SK-N-SH (cell line): ENCODE results near the gene CAPG. TPM values are rescaled to one million over a fixed set of nuclear protein-coding genes. Genes with fewer than 3 reads are reported as not detected.

Source experiments
- CTCF ChIA-PET: fragments of 300-600, 350-600 bp; formaldehyde crosslinking; extraction: SDS; loops from one replicate; lab custom pipeline; 2021; lab: Yijun Ruan, JAX
- POLR2A ChIA-PET: fragments of 350-600 bp; sonication (Branson Sonifier 250); formaldehyde crosslinking; extraction: SDS; loops from one replicate; lab custom pipeline; 2020; ENCODE audit warnings: antibody characterized with exemption, inconsistent platforms; lab: Yijun Ruan, JAX
- DNase-seq: peaks from one replicate; pipeline ENCODE4 v3.0.0; 2012
- H2AFZ ChIP-seq: fragments of 200-600 bp; sonication (generic); 2 replicates; pipeline ENCODE4 v1.8.1; 2016; ENCODE audit warnings: antibody characterized with exemption, mild to moderate bottlenecking, low read depth
- H3F3A ChIP-seq: fragments of 200-600 bp; sonication (generic); replicated peaks from 2 replicates; pipeline ENCODE3; 2016; ENCODE audit warnings: antibody characterized with exemption, mild to moderate bottlenecking; ENCODE audit not compliant: insufficient read depth
- H3K27ac ChIP-seq, 2 experiments: fragments of 200-500 bp in 1 of 2; fragments of 200-600 bp in 1 of 2; sonication (Bioruptor generic) in 1 of 2; sonication (generic), shearing (Covaris generic) in 1 of 2; 2 replicates each; pipeline versions ENCODE4 v1.5.1 to v1.6.1; 2014 to 2016; ENCODE audit warnings: low read depth in 2 of 2, inconsistent platforms in 1 of 2, low read length in 1 of 2, mild to moderate bottlenecking in 1 of 2, mixed read lengths in 1 of 2
- H3K27me3 ChIP-seq: fragments of 200-600 bp; sonication (generic), shearing (Covaris generic); 2 replicates; pipeline ENCODE4 v1.6.1; 2016; ENCODE audit warnings: mixed run types; ENCODE audit not compliant: insufficient read depth
- H3K36me3 ChIP-seq, 2 experiments: fragments of 200-500 bp in 1 of 2; fragments of 200-600 bp in 1 of 2; sonication (Bioruptor generic) in 1 of 2; sonication (generic) in 1 of 2; replicated peaks in 1 of 2; 2 replicates each; pipeline versions ENCODE3 to v1.5.1; 2014 to 2016; ENCODE audit warnings: low read length in 1 of 2, mild to moderate bottlenecking in 1 of 2; ENCODE audit not compliant: insufficient read depth in 2 of 2, control insufficient read depth in 1 of 2
- H3K4me1 ChIP-seq, 2 experiments: fragments of 200-500 bp in 1 of 2; fragments of 200-600 bp in 1 of 2; sonication (Bioruptor generic) in 1 of 2; sonication (generic), shearing (Covaris generic) in 1 of 2; 2 replicates each; pipeline versions ENCODE4 v1.5.1 to v1.6.1; 2014 to 2016; ENCODE audit warnings: low read depth in 1 of 2, low read length in 1 of 2, mixed run types in 1 of 2; ENCODE audit not compliant: insufficient read depth in 2 of 2, control insufficient read depth in 1 of 2
- H3K4me2 ChIP-seq: fragments of 200-600 bp; sonication (generic), shearing (Covaris generic); 2 replicates; pipeline ENCODE4 v1.6.1; 2017; ENCODE audit warnings: mixed run types
- H3K4me3 ChIP-seq, 2 experiments: fragments of 200-500 bp in 1 of 2; fragments of 200-600 bp in 1 of 2; sonication (Bioruptor generic) in 1 of 2; sonication (generic), shearing (Covaris generic) in 1 of 2; 2 replicates each; pipeline versions ENCODE4 v1.5.1 to v1.8.1; 2014 to 2016; ENCODE audit warnings: low read depth in 2 of 2, inconsistent platforms in 1 of 2, low read length in 1 of 2, mild to moderate bottlenecking in 1 of 2, mixed read lengths in 1 of 2, moderate library complexity in 1 of 2
- H3K79me2 ChIP-seq: fragments of 200-600 bp; sonication (generic); 2 replicates; pipeline ENCODE4 v1.8.1; 2017; ENCODE audit warnings: mild to moderate bottlenecking; ENCODE audit not compliant: insufficient read depth
- H3K9ac ChIP-seq: fragments of 200-600 bp; sonication (generic); 2 replicates; pipeline ENCODE4 v1.6.1; 2017; ENCODE audit warnings: mixed run types
- H3K9me2 ChIP-seq: fragments of 200-600 bp; sonication (generic); 2 replicates; pipeline ENCODE4 v1.6.1; 2017; ENCODE audit warnings: mixed run types
- H3K9me3 ChIP-seq: fragments of 200-600 bp; sonication (generic); 2 replicates; pipeline ENCODE4 v1.6.1; 2017; ENCODE audit warnings: mixed run types, mild to moderate bottlenecking, moderate library complexity
- H4K20me1 ChIP-seq: fragments of 200-600 bp; sonication (generic); 2 replicates; pipeline ENCODE4 v1.6.1; 2017; ENCODE audit warnings: mild to moderate bottlenecking, mixed run types; ENCODE audit not compliant: insufficient read depth
- ELF1 ChIP-seq: IDR thresholded peaks from 2 replicates; pipeline ENCODE4 v1.4.0; 2012
- EP300 ChIP-seq, 2 experiments: IDR thresholded peaks; 2 replicates each; pipeline versions ENCODE4 v1.4.0 to v1.6.1; 2012; ENCODE audit warnings: borderline replicate concordance in 1 of 2, low read depth in 1 of 2, low read length in 1 of 2
- EZH2phosphoT487 ChIP-seq: fragments of 200-600 bp; sonication (generic); IDR thresholded peaks from 2 replicates; pipeline ENCODE4 v1.6.1; 2017; ENCODE audit warnings: low read depth, mixed run types, mild to moderate bottlenecking, antibody characterized with exemption, moderate library complexity, borderline replicate concordance
- GABPA ChIP-seq: IDR thresholded peaks from 2 replicates; pipeline ENCODE4 v1.4.0; 2012; ENCODE audit warnings: low read depth, mild to moderate bottlenecking
- JUND ChIP-seq: IDR thresholded peaks from 2 replicates; pipeline ENCODE4 v1.4.0; 2012
- MXI1 ChIP-seq: IDR thresholded peaks from 2 replicates; pipeline ENCODE4 v1.6.1; 2012; ENCODE audit warnings: mild to moderate bottlenecking, low read depth, low read length, improper control_type of control experiment
- NFIC ChIP-seq: IDR thresholded peaks from 2 replicates; pipeline ENCODE4 v1.4.0; 2012; ENCODE audit warnings: borderline replicate concordance
- NRF1 ChIP-seq: IDR thresholded peaks from 2 replicates; pipeline ENCODE4 v1.6.1; 2012; ENCODE audit warnings: low read depth, mild to moderate bottlenecking, low read length
- POLR2AphosphoS5 ChIP-seq: IDR thresholded peaks from 2 replicates; pipeline ENCODE4 v1.6.1; 2012; ENCODE audit warnings: low read depth, low read length
- RCOR1 ChIP-seq: fragments of 150-350 bp; IDR thresholded peaks from 2 replicates; pipeline ENCODE4 v1.6.1; 2017; ENCODE audit warnings: antibody characterized with exemption, low read length
- RFX5 ChIP-seq: IDR thresholded peaks from 2 replicates; pipeline ENCODE4 v1.6.1; 2012; ENCODE audit warnings: mild to moderate bottlenecking, improper control_type of control experiment, low read length
- RXRA ChIP-seq: IDR thresholded peaks from 2 replicates; pipeline ENCODE4 v1.4.0; 2012; ENCODE audit warnings: low read depth, mild to moderate bottlenecking, borderline replicate concordance
- SIN3A ChIP-seq: IDR thresholded peaks from 2 replicates; pipeline ENCODE4 v1.6.1; 2012; ENCODE audit warnings: low read depth, mild to moderate bottlenecking, low read length, moderate library complexity, borderline replicate concordance
- SMC3 ChIP-seq: IDR thresholded peaks from 2 replicates; pipeline ENCODE4 v1.6.1; 2012; ENCODE audit warnings: low read depth, low read length, improper control_type of control experiment
- TAF1 ChIP-seq: IDR thresholded peaks from 2 replicates; pipeline ENCODE4 v1.6.1; 2012; ENCODE audit warnings: low read depth, mild to moderate bottlenecking, low read length, moderate library complexity, borderline replicate concordance
- TCF12 ChIP-seq: IDR thresholded peaks from 2 replicates; pipeline ENCODE4 v1.4.0; 2012
- YY1 ChIP-seq: IDR thresholded peaks from 2 replicates; pipeline ENCODE4 v1.4.0; 2012; ENCODE audit warnings: low read depth, mild to moderate bottlenecking
- WGBS: methylation state at CpG from one replicate; pipeline ENCODE4 v1.1.6; 2017; ENCODE audit warnings: low lambda C conversion rate; 5-methylcytosine and 5-hydroxymethylcytosine counted together
- polyA plus RNA-seq, 3 experiments: library from polyadenylated mRNA; depleted of rRNA; stranded (reverse); fragments of >200 nt; gene quantifications; 2 replicates each; pipeline ENCODE4 v1.2.3, GENCODE V29; 2012
- TF ChIP-seq, protein P1 (sequence below): fragments of 150-350 bp; IDR thresholded peaks from 2 replicates; pipeline ENCODE4 v1.6.1; 2016; ENCODE audit warnings: mild to moderate bottlenecking, low read depth, low read length
- TF ChIP-seq, protein P2 (sequence below): IDR thresholded peaks from 2 replicates; pipeline ENCODE4 v1.4.0; 2012; ENCODE audit warnings: low read depth
- TF ChIP-seq, protein P3 (sequence below): IDR thresholded peaks from 2 replicates; pipeline ENCODE4 v1.6.1; 2012; ENCODE audit warnings: mild to moderate bottlenecking, low read depth, low read length, moderate library complexity
- TF ChIP-seq, protein P4 (sequence below): IDR thresholded peaks from 2 replicates; pipeline ENCODE4 v1.4.0; 2012; ENCODE audit warnings: low read depth, borderline replicate concordance
- TF ChIP-seq, protein P5 (sequence below): IDR thresholded peaks from 2 replicates; pipeline ENCODE4; 2012
- TF ChIP-seq, protein P6 (sequence below): IDR thresholded peaks from 2 replicates; pipeline ENCODE4 v1.4.0; 2012; ENCODE audit warnings: low read depth, borderline replicate concordance

Gene CAPG
- polyA plus RNA-seq, 1 of the 3 experiments (the other 2 are of a cell fraction), result 1.2 TPM

DNA sequence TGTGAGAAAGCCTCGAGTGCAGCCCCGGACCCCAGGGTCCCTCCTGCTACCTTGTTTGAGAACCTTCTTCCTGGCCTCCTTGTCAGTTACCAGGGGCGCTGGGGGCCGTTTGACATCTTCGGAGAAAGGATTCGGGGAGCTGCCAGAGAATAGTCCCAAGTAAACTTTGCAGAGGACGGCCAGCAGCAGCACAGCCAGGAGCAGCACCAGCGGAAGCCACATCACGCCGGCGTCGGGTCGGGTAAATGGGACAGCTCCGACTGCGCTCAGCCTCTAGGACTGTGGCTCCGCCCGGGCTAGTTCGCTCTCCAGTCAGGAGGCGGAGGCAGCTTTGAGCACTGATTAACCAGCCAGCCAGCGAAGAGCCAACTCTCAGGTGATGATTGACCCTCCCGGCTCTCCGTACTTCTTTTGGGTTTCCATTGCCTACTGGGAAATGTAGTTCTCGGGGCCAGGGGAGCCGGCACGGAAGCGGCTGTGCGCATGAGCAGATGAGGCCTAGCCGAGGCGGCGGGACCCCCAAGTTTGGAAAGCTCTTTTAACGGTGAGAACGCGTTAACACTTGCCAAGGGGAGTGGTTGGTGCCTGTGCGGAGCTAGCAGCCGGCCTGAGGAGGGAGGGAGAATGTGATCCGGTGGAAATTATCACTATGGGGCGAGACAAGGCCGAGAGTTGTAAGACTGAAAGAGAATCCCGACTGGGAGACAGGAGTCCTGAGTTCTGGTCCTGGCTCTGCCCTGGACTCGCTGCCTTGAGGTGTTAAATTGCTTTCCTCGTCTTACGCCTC lies 55.7 kb downstream of the CAPG start, which contains the start of the genes ELMOD3 and RETSAT:
TSS of gene ELMOD3 (plus strand) at position 484 of the 787 bp plus-strand sequence. CDS start 2,430 bp downstream, outside the sequence.
TSS of gene RETSAT (minus strand) at position 243 of the 787 bp plus-strand sequence. CDS start at position 222, 21 bp downstream.
- CTCF ChIA-PET, result interaction anchor here (0.8 to 1.8 kb wide), 5 partner anchors 11 to 65 kb away, joined by 3 to 5 read pairs (median 4); partner anchors contain the start of gene TGOLN2
- peak; percentile 92 for DNase-seq
- TF ChIP-seq GABPA, result 0 out of 2 replicates have a peak, but pooled peaks have one; percentile 24
- TF ChIP-seq TCF12, result peak; percentile 12; the same call in 1 of the 2 replicates
- TF ChIP-seq RFX5, result peak; percentile 68; the same call in 1 of the 2 replicates
- TF ChIP-seq, protein P1, sequence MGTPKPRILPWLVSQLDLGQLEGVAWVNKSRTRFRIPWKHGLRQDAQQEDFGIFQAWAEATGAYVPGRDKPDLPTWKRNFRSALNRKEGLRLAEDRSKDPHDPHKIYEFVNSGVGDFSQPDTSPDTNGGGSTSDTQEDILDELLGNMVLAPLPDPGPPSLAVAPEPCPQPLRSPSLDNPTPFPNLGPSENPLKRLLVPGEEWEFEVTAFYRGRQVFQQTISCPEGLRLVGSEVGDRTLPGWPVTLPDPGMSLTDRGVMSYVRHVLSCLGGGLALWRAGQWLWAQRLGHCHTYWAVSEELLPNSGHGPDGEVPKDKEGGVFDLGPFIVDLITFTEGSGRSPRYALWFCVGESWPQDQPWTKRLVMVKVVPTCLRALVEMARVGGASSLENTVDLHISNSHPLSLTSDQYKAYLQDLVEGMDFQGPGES, result no peak
- no peak; the same call in 1 of the 2 replicates for TF ChIP-seq RCOR1
- TF ChIP-seq, protein P2, sequence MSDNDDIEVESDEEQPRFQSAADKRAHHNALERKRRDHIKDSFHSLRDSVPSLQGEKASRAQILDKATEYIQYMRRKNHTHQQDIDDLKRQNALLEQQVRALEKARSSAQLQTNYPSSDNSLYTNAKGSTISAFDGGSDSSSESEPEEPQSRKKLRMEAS, result 0 out of 2 replicates have a peak, but pooled peaks have one; percentile 33
- TF ChIP-seq ELF1, result peak; percentile 95
- TF ChIP-seq SMC3, result no peak
- TF ChIP-seq MXI1, result peak; percentile 66
- TF ChIP-seq TAF1, result peak; percentile 98
- no peak for TF ChIP-seq JUND
- TF ChIP-seq, protein P3, sequence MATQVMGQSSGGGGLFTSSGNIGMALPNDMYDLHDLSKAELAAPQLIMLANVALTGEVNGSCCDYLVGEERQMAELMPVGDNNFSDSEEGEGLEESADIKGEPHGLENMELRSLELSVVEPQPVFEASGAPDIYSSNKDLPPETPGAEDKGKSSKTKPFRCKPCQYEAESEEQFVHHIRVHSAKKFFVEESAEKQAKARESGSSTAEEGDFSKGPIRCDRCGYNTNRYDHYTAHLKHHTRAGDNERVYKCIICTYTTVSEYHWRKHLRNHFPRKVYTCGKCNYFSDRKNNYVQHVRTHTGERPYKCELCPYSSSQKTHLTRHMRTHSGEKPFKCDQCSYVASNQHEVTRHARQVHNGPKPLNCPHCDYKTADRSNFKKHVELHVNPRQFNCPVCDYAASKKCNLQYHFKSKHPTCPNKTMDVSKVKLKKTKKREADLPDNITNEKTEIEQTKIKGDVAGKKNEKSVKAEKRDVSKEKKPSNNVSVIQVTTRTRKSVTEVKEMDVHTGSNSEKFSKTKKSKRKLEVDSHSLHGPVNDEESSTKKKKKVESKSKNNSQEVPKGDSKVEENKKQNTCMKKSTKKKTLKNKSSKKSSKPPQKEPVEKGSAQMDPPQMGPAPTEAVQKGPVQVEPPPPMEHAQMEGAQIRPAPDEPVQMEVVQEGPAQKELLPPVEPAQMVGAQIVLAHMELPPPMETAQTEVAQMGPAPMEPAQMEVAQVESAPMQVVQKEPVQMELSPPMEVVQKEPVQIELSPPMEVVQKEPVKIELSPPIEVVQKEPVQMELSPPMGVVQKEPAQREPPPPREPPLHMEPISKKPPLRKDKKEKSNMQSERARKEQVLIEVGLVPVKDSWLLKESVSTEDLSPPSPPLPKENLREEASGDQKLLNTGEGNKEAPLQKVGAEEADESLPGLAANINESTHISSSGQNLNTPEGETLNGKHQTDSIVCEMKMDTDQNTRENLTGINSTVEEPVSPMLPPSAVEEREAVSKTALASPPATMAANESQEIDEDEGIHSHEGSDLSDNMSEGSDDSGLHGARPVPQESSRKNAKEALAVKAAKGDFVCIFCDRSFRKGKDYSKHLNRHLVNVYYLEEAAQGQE, result peak; percentile 77
- no peak for TF ChIP-seq EZH2phosphoT487
- TF ChIP-seq NRF1, result peak; percentile 79
- TF ChIP-seq RXRA, result no peak
- peak in 1 of 2 experiments; percentile 44; a peak in 1 of 4 replicates for TF ChIP-seq EP300 (IDR thresholded peaks at IDR 0.05; ENCODE audit: borderline replicate concordance in 1 of 2, low read depth in 1 of 2, low read length in 1 of 2)
- TF ChIP-seq, protein P4, sequence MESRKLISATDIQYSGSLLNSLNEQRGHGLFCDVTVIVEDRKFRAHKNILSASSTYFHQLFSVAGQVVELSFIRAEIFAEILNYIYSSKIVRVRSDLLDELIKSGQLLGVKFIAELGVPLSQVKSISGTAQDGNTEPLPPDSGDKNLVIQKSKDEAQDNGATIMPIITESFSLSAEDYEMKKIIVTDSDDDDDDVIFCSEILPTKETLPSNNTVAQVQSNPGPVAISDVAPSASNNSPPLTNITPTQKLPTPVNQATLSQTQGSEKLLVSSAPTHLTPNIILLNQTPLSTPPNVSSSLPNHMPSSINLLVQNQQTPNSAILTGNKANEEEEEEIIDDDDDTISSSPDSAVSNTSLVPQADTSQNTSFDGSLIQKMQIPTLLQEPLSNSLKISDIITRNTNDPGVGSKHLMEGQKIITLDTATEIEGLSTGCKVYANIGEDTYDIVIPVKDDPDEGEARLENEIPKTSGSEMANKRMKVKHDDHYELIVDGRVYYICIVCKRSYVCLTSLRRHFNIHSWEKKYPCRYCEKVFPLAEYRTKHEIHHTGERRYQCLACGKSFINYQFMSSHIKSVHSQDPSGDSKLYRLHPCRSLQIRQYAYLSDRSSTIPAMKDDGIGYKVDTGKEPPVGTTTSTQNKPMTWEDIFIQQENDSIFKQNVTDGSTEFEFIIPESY, result no peak; the same call in 1 of the 2 replicates
- TF ChIP-seq SIN3A, result peak; percentile 43; the same call in 1 of the 2 replicates
- no peak; the same call in 1 of the 2 replicates for TF ChIP-seq YY1
- TF ChIP-seq, protein P5, sequence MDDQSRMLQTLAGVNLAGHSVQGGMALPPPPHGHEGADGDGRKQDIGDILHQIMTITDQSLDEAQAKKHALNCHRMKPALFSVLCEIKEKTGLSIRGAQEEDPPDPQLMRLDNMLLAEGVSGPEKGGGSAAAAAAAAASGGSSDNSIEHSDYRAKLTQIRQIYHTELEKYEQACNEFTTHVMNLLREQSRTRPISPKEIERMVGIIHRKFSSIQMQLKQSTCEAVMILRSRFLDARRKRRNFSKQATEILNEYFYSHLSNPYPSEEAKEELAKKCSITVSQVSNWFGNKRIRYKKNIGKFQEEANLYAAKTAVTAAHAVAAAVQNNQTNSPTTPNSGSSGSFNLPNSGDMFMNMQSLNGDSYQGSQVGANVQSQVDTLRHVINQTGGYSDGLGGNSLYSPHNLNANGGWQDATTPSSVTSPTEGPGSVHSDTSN, result peak; percentile 42
- peak; percentile 98 for TF ChIP-seq POLR2AphosphoS5
- TF ChIP-seq, protein P6, sequence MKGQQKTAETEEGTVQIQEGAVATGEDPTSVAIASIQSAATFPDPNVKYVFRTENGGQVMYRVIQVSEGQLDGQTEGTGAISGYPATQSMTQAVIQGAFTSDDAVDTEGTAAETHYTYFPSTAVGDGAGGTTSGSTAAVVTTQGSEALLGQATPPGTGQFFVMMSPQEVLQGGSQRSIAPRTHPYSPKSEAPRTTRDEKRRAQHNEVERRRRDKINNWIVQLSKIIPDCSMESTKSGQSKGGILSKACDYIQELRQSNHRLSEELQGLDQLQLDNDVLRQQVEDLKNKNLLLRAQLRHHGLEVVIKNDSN, result no peak
- peak; percentile 50; the same call in 1 of the 2 replicates for TF ChIP-seq NFIC

More for the DNA sequence above, 55.7 kb downstream of the CAPG start, which contains the start of the genes ELMOD3 and RETSAT:
- no peaks in the 10 kb centered on the region for H3K27me3 ChIP-seq
- H3F3A ChIP-seq, result no peaks in the 10 kb centered on the region
- peaks cover 59% of the 10 kb centered on the region for H3K79me2 ChIP-seq
- POLR2A ChIA-PET, result interaction anchor here (0.7 to 2.5 kb wide), 10 partner anchors 13 to 257 kb away, joined by 3 to 14 read pairs (median 3); partner anchors contain the start of genes C2orf68, MAT2A, SH2D6 and TGOLN2
- no peaks in the 10 kb centered on the region for H4K20me1 ChIP-seq
- H2AFZ ChIP-seq, result peak within 1 kb of the TSS; percentile 80
- H3K4me1 ChIP-seq, result peaks cover 5 to 10% of the 10 kb centered on the region in 2 experiments; a peak in 2 of 4 replicates
- no peaks in the 10 kb centered on the region for H3K9me2 ChIP-seq
- peak within 1 kb of the TSS; percentile 75 to 89 for H3K4me3 ChIP-seq
- H3K9ac ChIP-seq, result peak within 1 kb of the TSS; percentile 89
- H3K9me3 ChIP-seq, result no peaks in the 10 kb centered on the region
- peaks cover 15 to 27% of the 10 kb centered on the region in 2 experiments for H3K36me3 ChIP-seq
- H3K4me2 ChIP-seq, result peak within 1 kb of the TSS; percentile 91
- peak within 1 kb of the TSS; percentile 42 to 77; a peak in 3 of 4 replicates for H3K27ac ChIP-seq
- WGBS, result 0% methylated on average over 20 of the region's 42 CpGs
